DOHH2 (cell line): ENCODE data around the gene EXOC3.

Experiments used
- CTCF ChIP-seq: fragments of 200-600 bp; sonication (generic); IDR thresholded peaks from one replicate; pipeline ENCODE4 v1.5.1; 2014; ENCODE audit warnings: antibody characterized with exemption, mild to moderate bottlenecking, low read depth, low read length; ENCODE audit not compliant: poor library complexity, severe bottlenecking
- EZH2phosphoT487 ChIP-seq: fragments of 200-600 bp; sonication (generic); IDR thresholded peaks from 2 replicates; pipeline ENCODE4 v1.6.1; 2017; ENCODE audit warnings: borderline replicate concordance, mild to moderate bottlenecking, antibody characterized with exemption, low read length, moderate library complexity, mixed read lengths

- no peak for TF ChIP-seq CTCF
- TF ChIP-seq EZH2phosphoT487, result no peak
Measured at GRCh38 chr5:485946-486491, 43.0 kb downstream of the EXOC3 start.
